ENCODE results near the gene CEP95. TPM values are rescaled to one million over a fixed set of nuclear protein-coding genes. Genes with fewer than 3 reads are reported as not detected.

The CEP95 gene
- polyA plus RNA-seq, 1 donor from 2014 or later, result 220 TPM

DNA sequence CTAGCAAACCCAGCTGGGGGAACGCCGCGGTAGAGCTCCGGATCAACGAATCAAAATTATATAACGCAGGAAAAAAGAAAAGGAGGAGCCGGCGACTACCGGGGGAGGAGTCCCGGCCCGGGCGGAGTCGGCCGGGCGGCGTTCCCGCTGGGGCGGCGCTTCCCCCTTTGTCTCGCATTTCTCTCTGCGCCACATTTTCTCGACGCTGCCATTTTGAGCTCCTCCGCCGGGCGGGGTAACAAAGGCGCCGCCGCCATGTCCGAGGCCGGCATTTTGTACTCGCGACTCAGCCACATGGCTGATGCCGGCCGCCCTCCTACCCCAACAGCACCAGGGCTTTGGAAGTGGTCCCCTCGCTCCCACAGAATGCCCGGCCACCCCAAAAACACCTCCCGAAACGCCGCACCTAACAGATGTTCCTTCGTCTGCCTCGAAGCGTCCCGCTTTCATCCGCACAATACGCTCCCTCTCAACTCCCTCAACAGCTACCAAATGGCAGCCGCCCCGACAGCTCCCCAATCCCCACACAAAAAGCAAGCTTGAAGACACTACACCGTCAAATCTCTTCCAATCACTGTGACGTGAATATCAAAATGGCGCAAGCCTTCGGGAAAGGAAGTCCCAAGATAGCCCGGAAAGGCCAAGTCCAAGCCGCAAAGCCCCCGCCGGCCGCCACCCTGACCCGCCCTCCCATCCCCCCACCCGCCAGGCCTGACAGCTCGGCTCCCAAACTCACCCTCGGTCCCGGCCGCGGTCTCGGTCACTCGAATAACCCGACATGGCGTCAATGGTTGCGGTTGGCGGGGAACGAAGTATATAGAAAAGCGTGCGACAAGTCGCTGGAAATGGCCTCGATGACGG lies 1.2 kb upstream of the CEP95 start:
- Histone ChIP-seq H3F3A (ENCODE audit: insufficient read depth, low read length, poor library complexity, severe bottlenecking) (peaks cover 8% of the 10 kb centered on the region), H4K20me1 (ENCODE audit: insufficient read depth) (peaks cover 20% of the 10 kb centered on the region), H3K27me3 (ENCODE audit: insufficient read depth, low read depth, low read length) (no peaks in the 10 kb centered on the region), H3K27ac (ENCODE audit: low read length) (peak overlapping the region; percentile 100), H3K4me2 (ENCODE audit: low read length) (no peak overlapping the region), H2AFZ (ENCODE audit: low read depth, low read length) (peak overlapping the region; percentile 47), H3K9me3 (ENCODE audit: low read length) (no peaks in the 10 kb centered on the region), H3K36me3 (ENCODE audit: insufficient read depth, low read length) (peaks cover 21% of the 10 kb centered on the region), H3K9ac (ENCODE audit: low read length) (peak overlapping the region; percentile 100), H3K9me2 (ENCODE audit: insufficient read depth, low read length) (no peaks in the 10 kb centered on the region), H3K79me2 (replicated peaks; ENCODE audit: insufficient read depth, low read length) (peaks cover 80% of the 10 kb centered on the region), H3K4me3 (ENCODE audit: low read length) (peak overlapping the region; percentile 97)
- TF ChIP-seq POLR2AphosphoS5 (IDR thresholded peaks at IDR 0.05), result peak; percentile 87
- TF ChIP-seq EZH2 (IDR thresholded peaks at IDR 0.05; ENCODE audit: borderline replicate concordance, insufficient read depth, low read length, poor library complexity, severe bottlenecking), result no peak
- TF ChIP-seq SMC3 (conservative IDR thresholded peaks at IDR 0.05; ENCODE audit: poor library complexity), result no peak
- TF ChIP-seq, protein P1, sequence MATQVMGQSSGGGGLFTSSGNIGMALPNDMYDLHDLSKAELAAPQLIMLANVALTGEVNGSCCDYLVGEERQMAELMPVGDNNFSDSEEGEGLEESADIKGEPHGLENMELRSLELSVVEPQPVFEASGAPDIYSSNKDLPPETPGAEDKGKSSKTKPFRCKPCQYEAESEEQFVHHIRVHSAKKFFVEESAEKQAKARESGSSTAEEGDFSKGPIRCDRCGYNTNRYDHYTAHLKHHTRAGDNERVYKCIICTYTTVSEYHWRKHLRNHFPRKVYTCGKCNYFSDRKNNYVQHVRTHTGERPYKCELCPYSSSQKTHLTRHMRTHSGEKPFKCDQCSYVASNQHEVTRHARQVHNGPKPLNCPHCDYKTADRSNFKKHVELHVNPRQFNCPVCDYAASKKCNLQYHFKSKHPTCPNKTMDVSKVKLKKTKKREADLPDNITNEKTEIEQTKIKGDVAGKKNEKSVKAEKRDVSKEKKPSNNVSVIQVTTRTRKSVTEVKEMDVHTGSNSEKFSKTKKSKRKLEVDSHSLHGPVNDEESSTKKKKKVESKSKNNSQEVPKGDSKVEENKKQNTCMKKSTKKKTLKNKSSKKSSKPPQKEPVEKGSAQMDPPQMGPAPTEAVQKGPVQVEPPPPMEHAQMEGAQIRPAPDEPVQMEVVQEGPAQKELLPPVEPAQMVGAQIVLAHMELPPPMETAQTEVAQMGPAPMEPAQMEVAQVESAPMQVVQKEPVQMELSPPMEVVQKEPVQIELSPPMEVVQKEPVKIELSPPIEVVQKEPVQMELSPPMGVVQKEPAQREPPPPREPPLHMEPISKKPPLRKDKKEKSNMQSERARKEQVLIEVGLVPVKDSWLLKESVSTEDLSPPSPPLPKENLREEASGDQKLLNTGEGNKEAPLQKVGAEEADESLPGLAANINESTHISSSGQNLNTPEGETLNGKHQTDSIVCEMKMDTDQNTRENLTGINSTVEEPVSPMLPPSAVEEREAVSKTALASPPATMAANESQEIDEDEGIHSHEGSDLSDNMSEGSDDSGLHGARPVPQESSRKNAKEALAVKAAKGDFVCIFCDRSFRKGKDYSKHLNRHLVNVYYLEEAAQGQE (IDR thresholded peaks at IDR 0.05; ENCODE audit: borderline replicate concordance), result peak; percentile 82
- peak; percentile 32 for TF ChIP-seq EP300 (conservative IDR thresholded peaks at IDR 0.05; ENCODE audit: poor library complexity, severe bottlenecking)
- TF ChIP-seq CTCF (IDR thresholded peaks at IDR 0.05; ENCODE audit: poor library complexity, severe bottlenecking), result no peak
- TF ChIP-seq MXI1 (conservative IDR thresholded peaks at IDR 0.05; ENCODE audit: poor library complexity, severe bottlenecking), result peak; percentile 66
- peak; percentile 86 for TF ChIP-seq TAF1 (IDR thresholded peaks at IDR 0.05; ENCODE audit: low read depth)

DNA sequence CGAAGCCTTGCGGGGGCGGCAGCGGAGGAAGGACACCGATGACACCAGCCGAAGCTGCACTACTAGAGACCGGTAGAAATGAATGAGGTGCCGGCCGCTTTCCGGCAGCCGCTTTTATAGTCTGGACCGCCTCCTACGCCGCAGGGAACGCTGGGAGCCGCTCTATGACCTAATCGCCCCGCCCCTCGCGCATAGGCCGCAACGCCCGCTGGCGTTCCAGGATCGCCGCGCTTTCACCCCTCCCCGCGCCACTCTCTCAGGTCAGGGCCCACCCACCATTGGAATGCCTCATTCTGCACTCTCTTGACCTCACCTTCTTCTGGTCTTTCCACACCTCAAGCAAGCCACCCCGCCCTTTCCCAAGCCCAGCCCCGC lies 589 bp upstream of the CEP95 start, which contains the start of gene DDX5:
Gene DDX5 (minus strand): TSS at position 89 of the 375 bp plus-strand sequence. CDS start 170 bp downstream, outside the sequence.
- peak within 1 kb of the TSS; percentile 100 for H3K9ac ChIP-seq (ENCODE audit: low read length)
- H3K4me2 ChIP-seq (ENCODE audit: low read length), result no peak within 1 kb of the TSS
- TF ChIP-seq CTCF (IDR thresholded peaks at IDR 0.05; ENCODE audit: poor library complexity, severe bottlenecking) (no peak), TAF1 (IDR thresholded peaks at IDR 0.05; ENCODE audit: low read depth) (peak; percentile 65), MXI1 (conservative IDR thresholded peaks at IDR 0.05; ENCODE audit: poor library complexity, severe bottlenecking) (no peak), EP300 (conservative IDR thresholded peaks at IDR 0.05; ENCODE audit: poor library complexity, severe bottlenecking) (no peak), SMC3 (conservative IDR thresholded peaks at IDR 0.05; ENCODE audit: poor library complexity) (no peak), EZH2 (IDR thresholded peaks at IDR 0.05; ENCODE audit: borderline replicate concordance, insufficient read depth, low read length, poor library complexity, severe bottlenecking) (no peak), POLR2AphosphoS5 (IDR thresholded peaks at IDR 0.05) (peak; percentile 99), RAD21 (conservative IDR thresholded peaks at IDR 0.05) (no peak)
- TF ChIP-seq, protein P1 (IDR thresholded peaks at IDR 0.05; ENCODE audit: borderline replicate concordance), result peak; percentile 91
- H3F3A ChIP-seq (ENCODE audit: insufficient read depth, low read length, poor library complexity, severe bottlenecking), result peaks cover 8% of the 10 kb centered on the region
- H3K27me3 ChIP-seq (ENCODE audit: insufficient read depth, low read depth, low read length), result no peaks in the 10 kb centered on the region
- peak within 1 kb of the TSS; percentile 100 for H3K27ac ChIP-seq (ENCODE audit: low read length)
- peak within 1 kb of the TSS; percentile 63 for H2AFZ ChIP-seq (ENCODE audit: low read depth, low read length)
- H3K79me2 ChIP-seq (replicated peaks; ENCODE audit: insufficient read depth, low read length), result peaks cover 82% of the 10 kb centered on the region
- peaks cover 20% of the 10 kb centered on the region for H4K20me1 ChIP-seq (ENCODE audit: insufficient read depth)
- peaks cover 20% of the 10 kb centered on the region for H3K36me3 ChIP-seq (ENCODE audit: insufficient read depth, low read length)
- peak within 1 kb of the TSS; percentile 97 for H3K4me3 ChIP-seq (ENCODE audit: low read length)
- H3K9me3 ChIP-seq (ENCODE audit: low read length), result no peaks in the 10 kb centered on the region
- H3K9me2 ChIP-seq (ENCODE audit: insufficient read depth, low read length), result no peaks in the 10 kb centered on the region

Measured in neural cell (in vitro differentiated cells).